CD4-positive, alpha-beta T cell (primary cell): ENCODE data around the gene CLDN2. TPM values are rescaled to one million over a fixed set of nuclear protein-coding genes. Genes with fewer than 3 reads are reported as not detected.

Experiments
- ATAC-seq: fragments of 200-7000 bp; cut with Tn5 transposase; one replicate; pipeline ENCODE4 v1.10.0; 2022; ENCODE audit warnings: mild to moderate bottlenecking; ENCODE audit not compliant: poor library complexity
- CTCF ChIA-PET: fragments of 350-600 bp; sonication (Branson Sonifier 250); formaldehyde crosslinking; loops from one replicate; lab custom pipeline; 2021; ENCODE audit warnings: antibody characterized with exemption, inconsistent platforms; lab: Charles Lee
- POLR2A ChIA-PET: fragments of 350-600 bp; sonication (Branson Sonifier 250); formaldehyde crosslinking; loops from one replicate; lab custom pipeline; 2021; ENCODE audit warnings: antibody characterized with exemption, inconsistent platforms; lab: Charles Lee
- DNase-seq, 14 experiments: peaks; one replicate each; pipeline ENCODE4 v3.0.0-alpha.2; 2013 to 2020; ENCODE audit warnings: mixed read lengths in 2 of 14
- H3K27ac ChIP-seq, 2 donors: one replicate each; pipeline versions ENCODE4 v1.5.1 to v1.7.0; 2013; ENCODE audit warnings: low read length in 2 of 2, low read depth in 1 of 2, mild to moderate bottlenecking in 1 of 2
- H3K27me3 ChIP-seq, 2 experiments: 1 replicate in 1 of 2; 2 replicates in 1 of 2; pipeline versions ENCODE4 v1.6.1 to v1.7.0; 2013; ENCODE audit warnings: low read length in 2 of 2, control low read depth in 1 of 2, mild to moderate bottlenecking in 1 of 2, moderate library complexity in 1 of 2; ENCODE audit not compliant: insufficient read depth in 2 of 2, control insufficient read depth in 1 of 2
- H3K36me3 ChIP-seq: one replicate; pipeline ENCODE4 v1.6.1; 2013; ENCODE audit warnings: low read length, control low read depth; ENCODE audit not compliant: insufficient read depth
- H3K4me1 ChIP-seq: one replicate; pipeline ENCODE4 v1.6.1; 2013; ENCODE audit warnings: low read length, control low read depth; ENCODE audit not compliant: insufficient read depth
- H3K4me3 ChIP-seq: one replicate; pipeline ENCODE4 v1.5.1; 2013; ENCODE audit warnings: mild to moderate bottlenecking, low read length, moderate library complexity
- H3K9me3 ChIP-seq, 2 experiments: 1 replicate in 1 of 2; 2 replicates in 1 of 2; pipeline versions ENCODE4 v1.6.1 to v1.7.0; 2013; ENCODE audit warnings: low read length in 2 of 2, mild to moderate bottlenecking in 2 of 2, control low read depth in 1 of 2, moderate library complexity in 1 of 2; ENCODE audit not compliant: control insufficient read depth in 1 of 2, insufficient read depth in 1 of 2
- H3K27ac Mint-ChIP-seq: one replicate; pipeline ENCODE4 v1.8.0; 2020; ENCODE audit warnings: mixed read lengths
- H3K27me3 Mint-ChIP-seq: one replicate; pipeline ENCODE4 v1.8.0; 2021; ENCODE audit warnings: mixed read lengths
- H3K36me3 Mint-ChIP-seq: one replicate; pipeline ENCODE4 v1.8.0; 2021; ENCODE audit warnings: low read depth, mixed read lengths
- H3K4me1 Mint-ChIP-seq: one replicate; pipeline ENCODE4 v1.8.0; 2021; ENCODE audit warnings: low read depth, mixed read lengths
- H3K4me3 Mint-ChIP-seq: one replicate; pipeline ENCODE4 v1.8.0; 2020; ENCODE audit warnings: mild to moderate bottlenecking, mixed read lengths
- H3K9me3 Mint-ChIP-seq: one replicate; pipeline ENCODE4 v1.8.0; 2020; ENCODE audit warnings: mixed read lengths
- CTCF ChIP-seq: fragments of 200-600 bp; IDR thresholded peaks from one replicate; pipeline ENCODE4 v1.8.0; 2022; ENCODE audit warnings: antibody characterized with exemption, mild to moderate bottlenecking
- intact Hi-C, 2 experiments: fragments of 100-400 bp; cut with DNase I in 1 of 2; cut with micrococcal nuclease in 1 of 2; formaldehyde crosslinking; loops; one replicate each; pipeline versions ENCODE4 v1.15.1 to v1.9.0; 2023 to 2025; cut with DNase I, micrococcal nuclease
- total RNA-seq, 174 experiments: library from RNA in 2 of 174; stranded (reverse) in 2 of 174; gene quantifications; one replicate each; pipeline ENCODE4 v1.2.3 and lab custom pipeline; 2021 to 2026

CLDN2 gene
- total RNA-seq, 2 experiments from 2014 or later, result not detected

- no peak for TF ChIP-seq CTCF
- no peaks in the 10 kb centered on the region for H3K27me3 Mint-ChIP-seq
- Histone ChIP-seq H3K4me1 (no peaks in the 10 kb centered on the region), H3K36me3 (peaks cover 9% of the 10 kb centered on the region), H3K27me3 (no peaks in the 10 kb centered on the region), H3K4me3 (no peak overlapping the region), H3K27ac (no peak overlapping the region), H3K9me3 (no peaks in the 10 kb centered on the region)
- peaks cover 44% of the 10 kb centered on the region for H3K36me3 Mint-ChIP-seq
- H3K4me3 Mint-ChIP-seq, result no peak overlapping the region
- H3K27ac Mint-ChIP-seq, result no peak overlapping the region
- CTCF ChIA-PET, result no interaction called here
- H3K9me3 Mint-ChIP-seq, result no peaks in the 10 kb centered on the region
- H3K4me1 Mint-ChIP-seq, result no peaks in the 10 kb centered on the region
- POLR2A ChIA-PET, result no interaction called here
- DNase-seq (no peak), ATAC-seq (no peak)
- intact Hi-C loops, result no loop called here
Observed at GRCh38 chrX:106955004-106955772, 35.0 kb downstream of the CLDN2 start.

GRCh38 chrX:106957856-106958255 lies 37.7 kb downstream of the CLDN2 start:
- Mint-ChIP-seq H3K36me3 (peaks cover 58% of the 10 kb centered on the region), H3K27me3 (no peaks in the 10 kb centered on the region), H3K27ac (no peak overlapping the region), H3K4me3 (no peak overlapping the region), H3K4me1 (no peaks in the 10 kb centered on the region), H3K9me3 (no peaks in the 10 kb centered on the region)
- CTCF ChIA-PET, result no interaction called here
- Histone ChIP-seq H3K27ac (no peak overlapping the region), H3K36me3 (peaks cover 15% of the 10 kb centered on the region), H3K27me3 (no peaks in the 10 kb centered on the region), H3K9me3 (no peaks in the 10 kb centered on the region), H3K4me3 (no peak overlapping the region), H3K4me1 (no peaks in the 10 kb centered on the region)
- no peak for TF ChIP-seq CTCF
- DNase-seq (no peak), ATAC-seq (no peak)
- intact Hi-C loops, result no loop called here
- POLR2A ChIA-PET, result no interaction called here

- DNase-seq, result no peak
- Histone ChIP-seq H3K4me3 (no peak overlapping the region), H3K36me3 (peaks cover 15% of the 10 kb centered on the region), H3K27ac (no peak overlapping the region), H3K9me3 (no peaks in the 10 kb centered on the region), H3K27me3 (no peaks in the 10 kb centered on the region), H3K4me1 (no peaks in the 10 kb centered on the region)
- no peaks in the 10 kb centered on the region for H3K27me3 Mint-ChIP-seq
- peaks cover 60% of the 10 kb centered on the region for H3K36me3 Mint-ChIP-seq
- no peaks in the 10 kb centered on the region for H3K9me3 Mint-ChIP-seq
- ATAC-seq, result no peak
- no peaks in the 10 kb centered on the region for H3K4me1 Mint-ChIP-seq
- ChIA-PET CTCF (interaction anchor here (1.3 kb wide), 1 partner anchor 66 kb away, joined by 3 read pairs; no protein-coding TSS in a partner anchor), POLR2A (no interaction called here)
- no peak overlapping the region for H3K27ac Mint-ChIP-seq
- H3K4me3 Mint-ChIP-seq, result no peak overlapping the region
- no peak for TF ChIP-seq CTCF
- intact Hi-C loops, result no loop called here
Observed at GRCh38 chrX:106959901-106960300, 39.7 kb downstream of the CLDN2 start.
